Spleen (tissue), 11 donors: Measurements from ENCODE around the gene OPRD1. TPM values are rescaled to one million over a fixed set of nuclear protein-coding genes. Genes with fewer than 3 reads are reported as not detected.

Source experiments
- DNase-seq: peaks from one replicate; pipeline ENCODE4 v3.0.0-alpha.2; 2020
- H3K27ac ChIP-seq, 8 donors: fragments of 200-600 bp; sonication (generic) in 7 of 8; 1 replicate in 4 of 8; 2 replicates in 4 of 8; pipeline versions ENCODE4 v1.5.0 to v1.8.0; 2016 to 2021; ENCODE audit warnings: inconsistent platforms in 4 of 8, mild to moderate bottlenecking in 4 of 8, moderate library complexity in 1 of 8
- H3K27me3 ChIP-seq, 7 donors: fragments of 200-600 bp; sonication (generic) in 6 of 7; replicated peaks in 1 of 7; 1 replicate in 4 of 7; 2 replicates in 3 of 7; pipeline versions ENCODE4 v1.5.0 to v1.8.0; 2016 to 2021; ENCODE audit warnings: inconsistent platforms in 3 of 7, mild to moderate bottlenecking in 1 of 7
- H3K36me3 ChIP-seq, 6 donors: fragments of 200-600 bp; sonication (generic) in 5 of 6; 1 replicate in 4 of 6; 2 replicates in 2 of 6; pipeline versions ENCODE4 v1.5.0 to v1.8.0; 2016 to 2021; ENCODE audit warnings: inconsistent platforms in 2 of 6
- H3K4me1 ChIP-seq, 6 donors: fragments of 200-600 bp; sonication (generic) in 5 of 6; 1 replicate in 3 of 6; 2 replicates in 3 of 6; pipeline versions ENCODE4 v1.5.0 to v1.8.0; 2016 to 2021; ENCODE audit warnings: inconsistent platforms in 3 of 6
- H3K4me3 ChIP-seq, 8 donors: fragments of 200-600 bp; sonication (generic) in 7 of 8; 1 replicate in 4 of 8; 2 replicates in 4 of 8; pipeline versions ENCODE4 v1.5.0 to v1.8.0; 2016 to 2021; ENCODE audit warnings: inconsistent platforms in 4 of 8, mild to moderate bottlenecking in 4 of 8, moderate library complexity in 2 of 8
- H3K9me3 ChIP-seq, 8 donors: fragments of 200-600 bp; sonication (generic) in 7 of 8; 1 replicate in 4 of 8; 2 replicates in 4 of 8; pipeline versions ENCODE4 v1.5.0 to v1.8.0; 2016 to 2021; ENCODE audit warnings: inconsistent platforms in 4 of 8
- POLR2A ChIP-seq, 3 donors: fragments of 450-650 bp; IDR thresholded peaks; one replicate each; pipeline ENCODE4 v1.5.1; 2017; ENCODE audit warnings: antibody characterized with exemption in 3 of 3, mild to moderate bottlenecking in 1 of 3
- POLR2AphosphoS5 ChIP-seq, 3 donors: sonication (generic); formaldehyde crosslinking; IDR thresholded peaks; one replicate each; pipeline ENCODE4 v1.5.1; 2017; ENCODE audit warnings: antibody characterized with exemption in 3 of 3
- WGBS, 5 donors: extraction: QIAGEN DNeasy Blood & Tissue Kit in 3 of 5; methylation state at CpG; one replicate each; pipeline versions ENCODE4 v1.1.5 to v1.1.7; 2013 to 2018; 5-methylcytosine and 5-hydroxymethylcytosine counted together
- intact Hi-C: fragments of 100-400 bp; cut with DNase I; formaldehyde crosslinking; loops from one replicate; pipeline ENCODE4 v1.15.0; 2023; ENCODE audit warnings: low total_unique reads
- polyA plus RNA-seq, 3 donors: library from polyadenylated mRNA; stranded (reverse); fragments of 200-250 nt; gene quantifications; one replicate each; pipeline ENCODE4 v1.2.1, GENCODE V29; 2013
- total RNA-seq, 7 donors: library from RNA; depleted of rRNA in 3 of 7; stranded (reverse); fragments of >200 nt in 3 of 7; fragmentation: NEBNext Ultra II Directional in 4 of 7; extraction: Animal tissue kit (Norgen Biotek cat#: 25700) in 4 of 7; gene quantifications; one replicate each; pipeline versions ENCODE4 v1.1.0 to v1.2.1, GENCODE V29; 2016 to 2021
- TF ChIP-seq, protein P1 (sequence below), 11 experiments: fragments of 200-600 bp in 7 of 11; fragments of 450-650 bp in 4 of 11; sonication (generic) in 4 of 11; IDR thresholded peaks in 8 of 11; conservative IDR thresholded peaks in 3 of 11; 1 replicate in 7 of 11; 2 replicates in 4 of 11; pipeline versions ENCODE4 v1.4.0 to v1.8.0; 2016 to 2021; ENCODE audit warnings: antibody characterized with exemption in 11 of 11, inconsistent platforms in 4 of 11, mild to moderate bottlenecking in 1 of 11
- donor health status: healthy with polysubstance abuse.
- donor health status: DM: no; HTN: no; CAD: no; lungs with moderate emphysema.
- donor health status: DM: no; HTN: no; CAD: no.
- donor health status: Bipolar disorder and iron deficiency.
- donor health status: healthy.
- donor health status: DM: no; HTN: no; CAD: no.
- donor health status: DM: yes; HTN: yes; CAD: no.

The OPRD1 gene
- total and polyA plus RNA-seq, 10 donors = not detected

DNA sequence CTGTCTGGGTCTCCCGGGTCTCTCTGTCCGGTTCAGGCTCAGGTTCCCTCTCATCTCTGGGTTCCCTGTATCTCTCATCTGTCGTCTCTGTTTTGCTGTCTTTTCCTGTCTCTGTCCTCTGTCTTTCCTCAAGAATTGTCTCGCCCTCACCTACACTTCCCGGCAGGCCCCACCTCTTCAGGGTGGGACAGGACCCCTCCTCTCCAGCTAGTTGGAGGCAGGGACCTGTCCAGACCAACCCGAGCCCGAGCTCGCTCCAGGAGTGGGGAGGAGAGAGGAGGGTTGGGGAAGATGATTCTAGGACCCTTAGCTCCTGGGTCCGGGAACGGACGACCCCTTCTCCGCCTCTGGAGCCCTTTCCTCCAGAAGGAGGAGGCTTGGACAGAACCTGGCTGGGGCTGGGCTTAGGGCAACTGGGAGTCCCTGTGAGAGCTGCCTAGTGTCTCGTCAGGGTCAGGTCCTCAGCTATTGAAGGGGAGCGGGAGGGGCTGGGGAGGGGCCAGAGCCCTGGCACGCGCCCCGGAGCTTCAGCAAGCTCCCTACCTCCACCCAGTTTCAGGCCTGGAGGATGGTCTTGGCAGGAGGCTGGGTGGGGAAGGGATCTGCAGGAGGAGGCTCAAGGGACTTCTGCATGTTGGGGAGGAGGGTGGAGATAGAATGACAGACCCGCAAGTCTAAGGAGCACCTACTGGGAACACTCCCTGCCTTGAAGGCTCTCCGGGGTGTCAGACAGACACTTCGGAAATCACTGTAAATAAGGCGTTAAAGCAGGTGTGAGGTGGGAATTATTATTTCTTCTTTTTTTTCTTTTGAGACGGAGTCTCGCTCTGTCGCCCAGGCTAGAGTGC lies 76.1 kb downstream of the OPRD1 start:
- intact Hi-C loops = no loop called here
- WGBS, 5 donors = 43 to 50% (median 48%) methylated on average over 24 of the region's 24 CpGs
- H3K27ac ChIP-seq = peak overlapping the region; percentile 8 to 93 (median 84)
- no peak for TF ChIP-seq POLR2AphosphoS5 (IDR thresholded peaks at IDR 0.05)
- TF ChIP-seq, protein P1, sequence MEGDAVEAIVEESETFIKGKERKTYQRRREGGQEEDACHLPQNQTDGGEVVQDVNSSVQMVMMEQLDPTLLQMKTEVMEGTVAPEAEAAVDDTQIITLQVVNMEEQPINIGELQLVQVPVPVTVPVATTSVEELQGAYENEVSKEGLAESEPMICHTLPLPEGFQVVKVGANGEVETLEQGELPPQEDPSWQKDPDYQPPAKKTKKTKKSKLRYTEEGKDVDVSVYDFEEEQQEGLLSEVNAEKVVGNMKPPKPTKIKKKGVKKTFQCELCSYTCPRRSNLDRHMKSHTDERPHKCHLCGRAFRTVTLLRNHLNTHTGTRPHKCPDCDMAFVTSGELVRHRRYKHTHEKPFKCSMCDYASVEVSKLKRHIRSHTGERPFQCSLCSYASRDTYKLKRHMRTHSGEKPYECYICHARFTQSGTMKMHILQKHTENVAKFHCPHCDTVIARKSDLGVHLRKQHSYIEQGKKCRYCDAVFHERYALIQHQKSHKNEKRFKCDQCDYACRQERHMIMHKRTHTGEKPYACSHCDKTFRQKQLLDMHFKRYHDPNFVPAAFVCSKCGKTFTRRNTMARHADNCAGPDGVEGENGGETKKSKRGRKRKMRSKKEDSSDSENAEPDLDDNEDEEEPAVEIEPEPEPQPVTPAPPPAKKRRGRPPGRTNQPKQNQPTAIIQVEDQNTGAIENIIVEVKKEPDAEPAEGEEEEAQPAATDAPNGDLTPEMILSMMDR (IDR thresholded peaks at IDR 0.05 in 8 of 11, conservative IDR thresholded peaks at IDR 0.05 in 3 of 11) = no peak
- no peak for TF ChIP-seq POLR2A (IDR thresholded peaks at IDR 0.05)
- DNase-seq = peak; percentile 82
- H3K4me3 ChIP-seq = peak overlapping the region; percentile 60 to 95 (median 76)
- no peaks in the 10 kb centered on the region for H3K27me3 ChIP-seq
- H3K4me1 ChIP-seq = peaks cover 18 to 72% (median 53%) of the 10 kb centered on the region in 6 donors
- H3K36me3 ChIP-seq = no peaks in the 10 kb centered on the region
- no peaks in the 10 kb centered on the region for H3K9me3 ChIP-seq

DNA sequence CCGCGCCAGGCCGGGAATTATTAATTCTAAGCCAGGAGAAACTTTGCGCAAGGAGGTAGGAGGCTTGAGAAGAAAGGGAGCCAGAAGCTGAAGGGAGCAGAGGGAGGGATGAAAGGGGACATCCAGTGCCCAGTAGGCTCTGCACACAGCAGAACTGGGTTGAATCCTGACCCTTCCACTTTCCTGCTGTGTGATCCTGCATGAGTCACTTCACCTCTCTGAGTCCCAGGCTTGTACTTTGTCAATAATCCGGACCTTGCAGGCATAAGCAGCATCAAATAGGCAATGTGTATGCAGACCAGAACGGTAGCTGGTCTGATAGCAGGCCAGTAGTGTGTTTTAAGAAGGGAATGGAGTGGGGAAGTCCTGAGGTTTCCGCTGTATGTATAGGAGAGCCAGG lies 76.9 kb downstream of the OPRD1 start:
- no peaks in the 10 kb centered on the region for H3K27me3 ChIP-seq
- no peak for TF ChIP-seq POLR2AphosphoS5 (IDR thresholded peaks at IDR 0.05)
- TF ChIP-seq POLR2A (IDR thresholded peaks at IDR 0.05) = no peak
- TF ChIP-seq, protein P1 (IDR thresholded peaks at IDR 0.05 in 8 of 11, conservative IDR thresholded peaks at IDR 0.05 in 3 of 11) = no peak
- DNase-seq = no peak
- peaks cover 18 to 65% (median 48%) of the 10 kb centered on the region in 6 donors for H3K4me1 ChIP-seq
- WGBS, 5 donors = 96 to 98% (median 96%) methylated on average over 7 of the region's 7 CpGs
- peaks cover 0 to 7% (median under 1%) of the 10 kb centered on the region in 6 donors for H3K36me3 ChIP-seq
- no peak overlapping the region for H3K4me3 ChIP-seq
- H3K27ac ChIP-seq = peak overlapping the region in 1 of 8 donors; percentile 27
- H3K9me3 ChIP-seq = no peaks in the 10 kb centered on the region
- intact Hi-C loops = no loop called here

DNA sequence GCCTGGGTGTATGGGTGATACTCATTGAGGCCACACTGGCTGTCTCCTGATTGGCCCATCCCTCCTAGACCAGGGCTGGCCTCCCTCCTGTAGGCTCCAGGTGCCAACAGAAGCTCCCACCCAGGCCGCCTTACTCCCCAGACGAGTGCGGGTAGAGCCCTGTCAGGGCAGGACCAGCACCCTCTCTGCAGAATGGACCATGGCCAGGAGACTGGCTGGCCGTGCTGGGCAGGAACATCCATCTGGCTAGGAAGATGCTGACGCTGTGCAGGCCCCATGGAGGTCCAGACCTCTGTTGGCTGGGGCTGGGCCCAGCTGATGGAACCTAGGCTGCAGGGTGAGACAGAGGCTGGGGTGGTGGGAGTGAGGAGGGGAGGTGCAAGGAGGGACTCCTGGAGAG lies 77.4 kb downstream of the OPRD1 start:
- TF ChIP-seq, protein P1 (IDR thresholded peaks at IDR 0.05 in 8 of 11, conservative IDR thresholded peaks at IDR 0.05 in 3 of 11) = no peak
- TF ChIP-seq POLR2A (IDR thresholded peaks at IDR 0.05) (no peak), POLR2AphosphoS5 (IDR thresholded peaks at IDR 0.05) (no peak)
- intact Hi-C loops = no loop called here
- Histone ChIP-seq H3K27ac (peak overlapping the region in 1 of 8 donors; percentile 27), H3K9me3 (no peaks in the 10 kb centered on the region), H3K4me3 (no peak overlapping the region), H3K4me1 (peaks cover 17 to 61% (median 43%) of the 10 kb centered on the region in 6 donors), H3K27me3 (no peaks in the 10 kb centered on the region), H3K36me3 (peaks cover 0 to 12% (median 3%) of the 10 kb centered on the region in 6 donors)
- no peak for DNase-seq
- WGBS, 5 donors = 83 to 99% (median 93%) methylated on average over 3 to 5 of the region's 5 CpGs

DNA sequence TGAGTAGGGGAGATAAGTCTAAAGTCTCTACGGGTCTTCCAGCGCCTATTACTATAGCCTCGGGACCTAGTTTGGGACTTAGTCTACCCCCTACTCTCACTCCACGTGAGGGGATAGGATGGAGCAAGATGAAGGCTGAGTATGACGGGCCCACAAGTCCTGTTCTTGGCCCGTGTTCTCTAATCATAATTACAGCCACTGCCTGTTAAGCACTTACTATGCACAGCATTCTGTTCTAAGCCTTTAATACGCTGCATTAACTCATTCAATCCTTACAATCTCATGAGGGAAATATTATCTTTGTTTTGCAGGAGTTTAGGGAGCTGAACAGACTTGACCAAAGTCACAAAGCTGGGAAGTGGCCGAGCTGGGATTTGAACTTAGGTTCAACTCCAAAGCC lies 78.5 kb downstream of the OPRD1 start:
- Histone ChIP-seq H3K9me3 (no peaks in the 10 kb centered on the region), H3K36me3 (peaks cover 0 to 21% (median 3%) of the 10 kb centered on the region in 6 donors), H3K27me3 (no peaks in the 10 kb centered on the region), H3K4me3 (no peak overlapping the region), H3K27ac (peak overlapping the region in 1 of 8 donors; percentile 1), H3K4me1 (peaks cover 9 to 50% (median 33%) of the 10 kb centered on the region in 6 donors)
- TF ChIP-seq, protein P1 (IDR thresholded peaks at IDR 0.05 in 8 of 11, conservative IDR thresholded peaks at IDR 0.05 in 3 of 11) = no peak
- TF ChIP-seq POLR2A (IDR thresholded peaks at IDR 0.05) (no peak), POLR2AphosphoS5 (IDR thresholded peaks at IDR 0.05) (no peak)
- intact Hi-C loops = no loop called here
- 75 to 88% (median 85%) methylated on average over 8 of the region's 8 CpGs for WGBS, 5 donors
- no peak for DNase-seq
